ENCODE data around the gene NRXN3.

NRXN3 gene

DNA sequence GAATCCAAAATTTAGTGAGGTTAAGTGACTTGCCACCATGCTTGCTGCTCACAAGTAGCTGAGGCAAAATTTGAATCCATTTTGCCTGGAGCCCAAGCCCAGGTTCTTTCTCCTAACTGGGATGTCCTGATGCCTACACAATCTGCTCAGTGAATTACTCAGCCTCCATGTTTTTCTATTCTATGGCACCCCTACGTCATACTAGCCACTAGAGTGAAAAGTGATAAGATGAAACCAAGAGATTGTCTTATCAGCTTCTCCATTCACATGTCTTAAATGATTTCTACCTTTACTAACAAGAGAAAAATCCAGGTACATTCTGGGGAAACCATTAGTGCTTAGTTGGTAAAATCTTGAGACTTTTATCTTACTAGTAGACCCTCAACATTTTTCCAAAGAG, 1321.0 kb downstream of the NRXN3 start:
- no peak for DNase-seq (ENCODE audit: low read depth)
- H3K4me3 ChIP-seq (ENCODE audit: low read depth, low read length), result no peak overlapping the region
- TF ChIP-seq, protein P1, sequence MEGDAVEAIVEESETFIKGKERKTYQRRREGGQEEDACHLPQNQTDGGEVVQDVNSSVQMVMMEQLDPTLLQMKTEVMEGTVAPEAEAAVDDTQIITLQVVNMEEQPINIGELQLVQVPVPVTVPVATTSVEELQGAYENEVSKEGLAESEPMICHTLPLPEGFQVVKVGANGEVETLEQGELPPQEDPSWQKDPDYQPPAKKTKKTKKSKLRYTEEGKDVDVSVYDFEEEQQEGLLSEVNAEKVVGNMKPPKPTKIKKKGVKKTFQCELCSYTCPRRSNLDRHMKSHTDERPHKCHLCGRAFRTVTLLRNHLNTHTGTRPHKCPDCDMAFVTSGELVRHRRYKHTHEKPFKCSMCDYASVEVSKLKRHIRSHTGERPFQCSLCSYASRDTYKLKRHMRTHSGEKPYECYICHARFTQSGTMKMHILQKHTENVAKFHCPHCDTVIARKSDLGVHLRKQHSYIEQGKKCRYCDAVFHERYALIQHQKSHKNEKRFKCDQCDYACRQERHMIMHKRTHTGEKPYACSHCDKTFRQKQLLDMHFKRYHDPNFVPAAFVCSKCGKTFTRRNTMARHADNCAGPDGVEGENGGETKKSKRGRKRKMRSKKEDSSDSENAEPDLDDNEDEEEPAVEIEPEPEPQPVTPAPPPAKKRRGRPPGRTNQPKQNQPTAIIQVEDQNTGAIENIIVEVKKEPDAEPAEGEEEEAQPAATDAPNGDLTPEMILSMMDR (IDR thresholded peaks at IDR 0.05; ENCODE audit: insufficient read depth, low read depth, low read length, missing control alignments), result no peak

DNA sequence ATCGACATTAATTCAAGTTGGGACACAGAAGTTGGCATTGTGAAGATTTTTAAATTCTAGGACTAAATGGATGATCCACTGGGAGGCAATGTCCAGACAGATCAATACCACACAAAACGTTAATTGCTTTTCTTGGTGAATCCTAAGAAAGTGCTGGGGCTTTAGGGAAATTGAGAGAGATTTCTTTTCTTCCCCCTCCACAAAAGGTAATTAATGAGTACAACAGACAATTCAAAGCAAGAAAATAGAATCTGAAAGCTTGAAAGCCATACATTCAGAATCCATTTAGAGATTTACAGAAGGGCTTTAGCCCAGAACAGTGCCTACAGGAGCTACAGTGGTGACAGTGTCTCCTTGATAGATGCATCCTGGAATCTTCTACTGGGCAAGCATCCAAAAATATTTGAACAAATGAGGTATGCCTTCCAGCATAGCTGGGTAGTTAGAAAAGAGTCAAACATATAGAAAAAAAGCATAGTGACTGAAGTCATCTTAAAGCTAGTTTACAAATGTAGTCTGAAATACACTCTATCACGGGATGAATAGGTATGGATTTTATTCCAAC, 1323.0 kb downstream of the NRXN3 start:
- H3K4me3 ChIP-seq (ENCODE audit: low read depth, low read length), result no peak overlapping the region
- no peak for DNase-seq (ENCODE audit: low read depth)
- TF ChIP-seq, protein P1 (IDR thresholded peaks at IDR 0.05; ENCODE audit: insufficient read depth, low read depth, low read length, missing control alignments), result no peak

DNA sequence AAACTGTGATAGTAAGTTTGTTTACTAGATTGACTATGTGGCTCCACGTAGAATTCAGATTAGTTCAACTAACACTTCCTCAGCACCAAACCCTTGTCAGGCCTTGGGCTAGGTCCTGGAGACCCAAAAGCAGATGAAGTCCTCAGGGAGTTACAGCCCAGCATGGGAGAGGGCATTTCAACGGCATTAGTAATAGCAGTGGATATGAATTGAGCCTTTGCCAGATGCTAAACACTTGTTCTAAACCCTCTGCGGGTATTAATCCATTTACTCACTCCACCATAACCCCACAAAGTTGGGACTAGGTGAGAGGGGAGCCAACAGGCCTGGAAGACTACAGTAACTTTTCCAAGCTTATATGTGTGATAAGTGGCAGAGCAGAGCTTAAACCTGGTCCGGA, 1326.5 kb downstream of the NRXN3 start:
- no peak for DNase-seq (ENCODE audit: low read depth)
- TF ChIP-seq, protein P1 (IDR thresholded peaks at IDR 0.05; ENCODE audit: insufficient read depth, low read depth, low read length, missing control alignments), result no peak
- H3K4me3 ChIP-seq (ENCODE audit: low read depth, low read length), result no peak overlapping the region

DNA sequence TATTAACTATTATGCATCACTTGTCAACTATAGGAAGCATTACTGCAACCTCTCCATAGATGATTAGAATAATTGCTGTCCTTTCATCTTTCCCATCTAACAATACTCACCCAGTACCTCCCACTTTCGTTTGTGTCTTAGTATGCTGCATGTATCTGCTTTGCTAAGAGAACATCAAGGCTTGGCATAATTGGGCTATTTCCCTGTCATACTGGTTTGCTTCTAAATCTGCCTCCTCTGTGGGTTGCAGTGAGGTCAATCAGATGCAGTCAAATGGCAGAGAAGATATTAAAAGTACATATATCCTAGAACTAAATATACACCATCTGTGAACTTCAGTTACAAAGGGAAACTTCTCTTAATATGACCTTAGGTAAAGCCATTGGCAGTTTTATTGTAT, 1330.3 kb downstream of the NRXN3 start:
- DNase-seq (ENCODE audit: low read depth), result no peak
- H3K4me3 ChIP-seq (ENCODE audit: low read depth, low read length), result no peak overlapping the region
- TF ChIP-seq, protein P1 (IDR thresholded peaks at IDR 0.05; ENCODE audit: insufficient read depth, low read depth, low read length, missing control alignments), result no peak

DNA sequence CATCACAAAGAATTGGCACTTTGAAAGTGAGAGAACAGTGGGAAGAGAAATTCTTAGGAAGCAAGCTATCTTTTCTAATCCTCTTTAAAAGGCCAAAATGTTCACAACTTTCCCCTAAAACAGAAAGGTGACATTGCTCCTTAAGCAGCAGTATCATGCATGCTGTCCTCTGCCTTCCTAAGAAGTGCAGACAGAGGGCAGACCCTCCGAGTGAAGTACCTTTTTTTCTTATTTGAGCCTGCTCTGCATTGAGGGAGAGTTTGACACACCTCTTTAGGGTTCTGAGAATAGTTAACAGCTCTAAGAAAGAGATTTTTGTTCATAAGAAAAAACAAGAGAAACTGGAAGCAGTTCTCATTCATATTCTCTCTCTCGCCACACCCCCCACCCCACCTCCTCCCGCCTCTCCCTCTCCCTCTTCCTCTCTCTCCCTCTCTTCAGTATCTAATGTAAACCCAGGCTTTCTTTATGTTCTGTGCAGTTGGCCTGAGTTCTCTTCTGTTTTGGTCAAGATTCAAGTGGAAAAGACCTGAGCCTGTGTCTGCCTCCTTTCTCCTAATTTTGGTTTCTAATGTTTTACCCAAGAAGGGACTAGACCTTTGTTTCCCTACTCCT, 1332.1 kb downstream of the NRXN3 start:
- TF ChIP-seq, protein P1 (IDR thresholded peaks at IDR 0.05; ENCODE audit: insufficient read depth, low read depth, low read length, missing control alignments), result no peak
- no peak overlapping the region for H3K4me3 ChIP-seq (ENCODE audit: low read depth, low read length)
- no peak for DNase-seq (ENCODE audit: low read depth)

DNA sequence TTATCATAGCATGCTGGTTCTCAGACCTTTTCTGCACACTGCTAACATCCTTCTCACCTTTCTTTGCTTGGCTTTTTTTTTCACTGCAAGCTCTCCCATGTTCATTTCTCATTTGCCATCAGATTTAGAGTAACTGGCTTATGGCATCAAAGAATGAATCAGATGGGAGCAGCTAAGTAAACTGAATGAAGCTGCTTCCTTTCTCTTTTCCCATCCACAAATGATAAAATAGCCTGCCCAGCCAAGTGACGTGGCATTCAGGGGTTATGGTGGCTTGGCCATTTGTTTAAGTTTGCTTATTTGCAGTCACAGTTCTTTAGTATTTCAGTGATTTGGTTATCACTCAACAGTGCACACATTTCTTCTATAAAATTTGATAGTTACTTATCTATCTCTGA, 1332.6 kb downstream of the NRXN3 start:
- no peak overlapping the region for H3K4me3 ChIP-seq (ENCODE audit: low read depth, low read length)
- TF ChIP-seq, protein P1 (IDR thresholded peaks at IDR 0.05; ENCODE audit: insufficient read depth, low read depth, low read length, missing control alignments), result no peak
- DNase-seq (ENCODE audit: low read depth), result no peak

DNA sequence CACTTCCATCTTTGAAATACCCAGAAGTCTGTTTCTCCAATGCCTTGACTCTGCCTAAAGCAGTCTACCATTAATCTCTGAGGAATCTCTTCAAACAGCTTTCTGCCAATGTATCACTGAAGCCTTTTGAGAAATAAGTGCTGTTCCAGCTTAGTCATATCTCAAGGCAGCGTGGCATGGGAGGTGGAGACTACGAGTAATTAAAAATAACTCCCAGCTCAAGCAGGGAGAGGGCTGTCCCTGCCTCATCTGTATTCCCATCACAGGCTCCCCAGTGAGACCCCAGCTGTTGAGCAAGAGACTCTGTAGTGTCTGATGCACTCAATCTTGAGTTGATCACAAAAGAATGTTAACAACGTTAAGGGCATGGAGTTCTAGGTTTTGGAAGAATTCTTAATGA, 1340.5 kb downstream of the NRXN3 start:
- DNase-seq (ENCODE audit: low read depth), result no peak
- TF ChIP-seq, protein P1 (IDR thresholded peaks at IDR 0.05; ENCODE audit: insufficient read depth, low read depth, low read length, missing control alignments), result no peak
- H3K4me3 ChIP-seq (ENCODE audit: low read depth, low read length), result no peak overlapping the region
